Activated CD8-positive, alpha-beta T cell treated with anti-CD3 and anti-CD28 coated beads for 36 hours (primary cell): Measurements from ENCODE around the gene PRKCE. TPM values are rescaled to one million over a fixed set of nuclear protein-coding genes. Genes with fewer than 3 reads are reported as not detected.

Experiments
- ATAC-seq: fragments of 200-7000 bp; cut with Tn5 transposase; one replicate; pipeline ENCODE4 v1.10.0; 2021; ENCODE audit warnings: mild to moderate bottlenecking, moderate library complexity
- CTCF ChIA-PET: fragments of 350-600 bp; sonication (Branson Sonifier 250); formaldehyde crosslinking; loops from one replicate; lab custom pipeline; 2021; ENCODE audit warnings: antibody characterized with exemption; lab: Charles Lee
- POLR2A ChIA-PET: fragments of 350-600 bp; sonication (Branson Sonifier 250); formaldehyde crosslinking; loops from one replicate; lab custom pipeline; 2021; ENCODE audit warnings: antibody characterized with exemption; lab: Charles Lee
- DNase-seq: peaks from one replicate; pipeline ENCODE4 v3.0.0-alpha.2; 2020
- H3K27ac Mint-ChIP-seq: one replicate; pipeline ENCODE4 v1.8.0; 2021; ENCODE audit warnings: mild to moderate bottlenecking, mixed read lengths
- H3K27me3 Mint-ChIP-seq: one replicate; pipeline ENCODE4 v1.8.0; 2021; ENCODE audit warnings: mixed read lengths
- H3K36me3 Mint-ChIP-seq: one replicate; pipeline ENCODE4 v1.8.0; 2021; ENCODE audit warnings: low read depth, mixed read lengths
- H3K4me1 Mint-ChIP-seq: one replicate; pipeline ENCODE4 v1.8.0; 2021; ENCODE audit warnings: low read depth, mixed read lengths
- H3K4me3 Mint-ChIP-seq: one replicate; pipeline ENCODE4 v1.8.0; 2021; ENCODE audit warnings: mild to moderate bottlenecking, moderate library complexity, mixed read lengths
- H3K9me3 Mint-ChIP-seq: one replicate; pipeline ENCODE4 v1.8.0; 2021; ENCODE audit warnings: mixed read lengths
- intact Hi-C: fragments of 100-400 bp; cut with micrococcal nuclease; formaldehyde crosslinking; loops from one replicate; pipeline ENCODE4 v1.10.0; 2022
- total RNA-seq, 2 experiments: library from RNA; stranded (reverse); gene quantifications; one replicate each; pipeline ENCODE4 v1.2.3, GENCODE V29; 2021
- TF ChIP-seq, protein P1 (sequence below): fragments of 200-600 bp; IDR thresholded peaks from one replicate; pipeline ENCODE4 v1.8.0; 2022; ENCODE audit warnings: antibody characterized with exemption, mild to moderate bottlenecking

PRKCE gene
- total RNA-seq, 2 experiments from 2014 or later: 11.5 to 11.9 TPM

GRCh38 chr2:46236876-46237859, 585.7 kb downstream of the PRKCE start:
- H3K9me3 Mint-ChIP-seq: no peaks in the 10 kb centered on the region
- no peaks in the 10 kb centered on the region for H3K27me3 Mint-ChIP-seq
- H3K36me3 Mint-ChIP-seq: no peaks in the 10 kb centered on the region
- DNase-seq: no peak
- intact Hi-C loops: no loop called here
- ChIA-PET CTCF (interaction anchor here (1.7 kb wide), 1 partner anchor 174 kb away, joined by 4 read pairs; no protein-coding TSS in a partner anchor), POLR2A (no interaction called here)
- TF ChIP-seq, protein P1, sequence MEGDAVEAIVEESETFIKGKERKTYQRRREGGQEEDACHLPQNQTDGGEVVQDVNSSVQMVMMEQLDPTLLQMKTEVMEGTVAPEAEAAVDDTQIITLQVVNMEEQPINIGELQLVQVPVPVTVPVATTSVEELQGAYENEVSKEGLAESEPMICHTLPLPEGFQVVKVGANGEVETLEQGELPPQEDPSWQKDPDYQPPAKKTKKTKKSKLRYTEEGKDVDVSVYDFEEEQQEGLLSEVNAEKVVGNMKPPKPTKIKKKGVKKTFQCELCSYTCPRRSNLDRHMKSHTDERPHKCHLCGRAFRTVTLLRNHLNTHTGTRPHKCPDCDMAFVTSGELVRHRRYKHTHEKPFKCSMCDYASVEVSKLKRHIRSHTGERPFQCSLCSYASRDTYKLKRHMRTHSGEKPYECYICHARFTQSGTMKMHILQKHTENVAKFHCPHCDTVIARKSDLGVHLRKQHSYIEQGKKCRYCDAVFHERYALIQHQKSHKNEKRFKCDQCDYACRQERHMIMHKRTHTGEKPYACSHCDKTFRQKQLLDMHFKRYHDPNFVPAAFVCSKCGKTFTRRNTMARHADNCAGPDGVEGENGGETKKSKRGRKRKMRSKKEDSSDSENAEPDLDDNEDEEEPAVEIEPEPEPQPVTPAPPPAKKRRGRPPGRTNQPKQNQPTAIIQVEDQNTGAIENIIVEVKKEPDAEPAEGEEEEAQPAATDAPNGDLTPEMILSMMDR: no peak
- peaks cover 26% of the 10 kb centered on the region for H3K4me1 Mint-ChIP-seq
- H3K27ac Mint-ChIP-seq: no peak overlapping the region
- no peak for ATAC-seq
- H3K4me3 Mint-ChIP-seq: no peak overlapping the region

Other genes starting within 250 kb of the PRKCE start
- gene SRBD1, start 40.4 kb upstream of the PRKCE start, total RNA-seq: 10 to 100 TPM; 14.8 to 21.7 TPM